Measurements from ENCODE around the gene SPRN. TPM values are rescaled to one million over a fixed set of nuclear protein-coding genes. Genes with fewer than 3 reads are reported as not detected.
A peak's percentile ranks its signal among the peaks of the same experiment; 100 is the strongest.

Gene SPRN
- total RNA-seq, 1 donor from 2014 or later: not detected

- Histone ChIP-seq H3K27ac (no peak overlapping the region), H3K27me3 (no peaks in the 10 kb centered on the region), H3K36me3 (no peaks in the 10 kb centered on the region), H3K9me3 (no peaks in the 10 kb centered on the region), H3K4me3 (no peak overlapping the region), H3K4me1 (no peaks in the 10 kb centered on the region)
- TF ChIP-seq POLR2A (IDR thresholded peaks at IDR 0.05) (no peak), CTCF (IDR thresholded peaks at IDR 0.05) (no peak), POLR2AphosphoS5 (IDR thresholded peaks at IDR 0.05; ENCODE audit: insufficient read depth in 1 of 2, low read depth in 1 of 2) (no peak)
- intact Hi-C loops (cut with DNase I): no loop called here
- DNase-seq (ENCODE audit: extremely low spot score in 2 of 2): peak; percentile 61 to 69
These were observed 35.2 kb upstream of the SPRN start for GRCh38 chr10:133459454-133460207.

GRCh38 chr10:133458710-133459453 is 34.5 kb upstream of the SPRN start:
- Histone ChIP-seq H3K27ac (no peak overlapping the region), H3K27me3 (no peaks in the 10 kb centered on the region), H3K4me1 (no peaks in the 10 kb centered on the region), H3K9me3 (no peaks in the 10 kb centered on the region), H3K36me3 (no peaks in the 10 kb centered on the region), H3K4me3 (no peak overlapping the region)
- no peak for TF ChIP-seq POLR2AphosphoS5 (IDR thresholded peaks at IDR 0.05; ENCODE audit: insufficient read depth in 1 of 2, low read depth in 1 of 2)
- TF ChIP-seq POLR2A (IDR thresholded peaks at IDR 0.05): no peak
- TF ChIP-seq CTCF (IDR thresholded peaks at IDR 0.05): no peak
- intact Hi-C loops (cut with DNase I): no loop called here
- DNase-seq (ENCODE audit: extremely low spot score in 2 of 2): peak in 1 of 2 donors; percentile 34

- TF ChIP-seq POLR2A (IDR thresholded peaks at IDR 0.05): no peak
- TF ChIP-seq CTCF (IDR thresholded peaks at IDR 0.05): no peak
- no peak for TF ChIP-seq POLR2AphosphoS5 (IDR thresholded peaks at IDR 0.05; ENCODE audit: insufficient read depth in 1 of 2, low read depth in 1 of 2)
- no peaks in the 10 kb centered on the region for H3K9me3 ChIP-seq
- H3K4me3 ChIP-seq: no peak overlapping the region
- no peak overlapping the region for H3K27ac ChIP-seq
- no peaks in the 10 kb centered on the region for H3K4me1 ChIP-seq
- intact Hi-C loops (cut with DNase I): no loop called here
- DNase-seq (ENCODE audit: extremely low spot score in 2 of 2): peak in 1 of 2 donors; percentile 60
- no peaks in the 10 kb centered on the region for H3K27me3 ChIP-seq
- H3K36me3 ChIP-seq: no peaks in the 10 kb centered on the region
These were observed 33.7 kb upstream of the SPRN start for GRCh38 chr10:133458021-133458709.

- TF ChIP-seq CTCF (IDR thresholded peaks at IDR 0.05) (no peak), POLR2A (IDR thresholded peaks at IDR 0.05) (no peak), POLR2AphosphoS5 (IDR thresholded peaks at IDR 0.05; ENCODE audit: insufficient read depth in 1 of 2, low read depth in 1 of 2) (no peak)
- no peaks in the 10 kb centered on the region for H3K4me1 ChIP-seq
- no peaks in the 10 kb centered on the region for H3K36me3 ChIP-seq
- peak; percentile 69 to 95 for DNase-seq (ENCODE audit: extremely low spot score in 2 of 2)
- intact Hi-C loops (cut with DNase I): no loop called here
- H3K27ac ChIP-seq: no peak overlapping the region
- H3K9me3 ChIP-seq: no peaks in the 10 kb centered on the region
- H3K27me3 ChIP-seq: no peaks in the 10 kb centered on the region
- H3K4me3 ChIP-seq: no peak overlapping the region
These were observed 32.8 kb upstream of the SPRN start for GRCh38 chr10:133457100-133457841.
